ENCODE measurements around the gene MCM8. TPM values are rescaled to one million over a fixed set of nuclear protein-coding genes. Genes with fewer than 3 reads are reported as not detected.

Gene MCM8
- total RNA-seq, 1 experiment from 2014 or later, result 20.6 TPM

DNA sequence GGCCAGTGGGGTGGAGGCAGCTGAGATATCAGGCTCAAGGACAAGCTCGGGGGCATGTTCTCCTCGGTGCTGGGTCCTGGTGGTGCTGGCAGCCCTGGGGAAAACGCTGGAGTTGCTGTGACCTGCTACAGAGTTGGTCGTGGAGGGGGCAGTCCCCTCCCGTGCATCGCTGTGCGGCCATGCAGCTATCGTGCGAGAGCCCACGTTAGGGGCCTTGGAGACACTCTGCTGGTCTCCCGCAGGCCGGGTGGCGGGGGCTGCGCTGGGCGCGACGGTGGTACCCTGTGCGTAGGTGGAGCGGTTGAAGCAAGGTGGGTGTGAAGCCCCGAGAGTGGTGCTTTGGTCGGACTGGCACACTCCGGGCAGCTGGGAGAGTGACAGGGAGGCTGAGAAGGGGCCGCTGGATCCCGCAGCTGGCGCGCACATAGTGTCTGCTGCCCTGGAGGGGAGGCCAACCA is 91.4 kb downstream of the MCM8 start:
- Mint-ChIP-seq H3K4me3 (ENCODE audit: low read depth, unreplicated experiment) (no peak overlapping the region), H3K36me3 (ENCODE audit: insufficient read depth, unreplicated experiment) (no peaks in the 10 kb centered on the region), H3K9me3 (ENCODE audit: low read depth, unreplicated experiment) (no peaks in the 10 kb centered on the region), H3K4me1 (ENCODE audit: low read depth, unreplicated experiment) (no peaks in the 10 kb centered on the region), H3K27me3 (ENCODE audit: unreplicated experiment) (no peaks in the 10 kb centered on the region), H3K27ac (ENCODE audit: unreplicated experiment) (no peak overlapping the region)
- intact Hi-C loops (cut with micrococcal nuclease; ENCODE audit: unreplicated experiment), result no loop called here
- TF ChIP-seq, protein P1, sequence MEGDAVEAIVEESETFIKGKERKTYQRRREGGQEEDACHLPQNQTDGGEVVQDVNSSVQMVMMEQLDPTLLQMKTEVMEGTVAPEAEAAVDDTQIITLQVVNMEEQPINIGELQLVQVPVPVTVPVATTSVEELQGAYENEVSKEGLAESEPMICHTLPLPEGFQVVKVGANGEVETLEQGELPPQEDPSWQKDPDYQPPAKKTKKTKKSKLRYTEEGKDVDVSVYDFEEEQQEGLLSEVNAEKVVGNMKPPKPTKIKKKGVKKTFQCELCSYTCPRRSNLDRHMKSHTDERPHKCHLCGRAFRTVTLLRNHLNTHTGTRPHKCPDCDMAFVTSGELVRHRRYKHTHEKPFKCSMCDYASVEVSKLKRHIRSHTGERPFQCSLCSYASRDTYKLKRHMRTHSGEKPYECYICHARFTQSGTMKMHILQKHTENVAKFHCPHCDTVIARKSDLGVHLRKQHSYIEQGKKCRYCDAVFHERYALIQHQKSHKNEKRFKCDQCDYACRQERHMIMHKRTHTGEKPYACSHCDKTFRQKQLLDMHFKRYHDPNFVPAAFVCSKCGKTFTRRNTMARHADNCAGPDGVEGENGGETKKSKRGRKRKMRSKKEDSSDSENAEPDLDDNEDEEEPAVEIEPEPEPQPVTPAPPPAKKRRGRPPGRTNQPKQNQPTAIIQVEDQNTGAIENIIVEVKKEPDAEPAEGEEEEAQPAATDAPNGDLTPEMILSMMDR (IDR thresholded peaks at IDR 0.05; ENCODE audit: unreplicated experiment), result no peak
- BruUV-seq (replicated peaks), result no TSS peak
- CTCF ChIA-PET, result interaction anchor here (0.6 kb wide), 1 partner anchor 465 kb away, joined by 5 read pairs; no protein-coding TSS in a partner anchor
- no peak for DNase-seq

- H3K9me3 Mint-ChIP-seq (ENCODE audit: low read depth, unreplicated experiment), result no peaks in the 10 kb centered on the region
- DNase-seq, result no peak
- TF ChIP-seq, protein P1 (IDR thresholded peaks at IDR 0.05; ENCODE audit: unreplicated experiment), result no peak
- no peak overlapping the region for H3K4me3 Mint-ChIP-seq (ENCODE audit: low read depth, unreplicated experiment)
- H3K27me3 Mint-ChIP-seq (ENCODE audit: unreplicated experiment), result no peaks in the 10 kb centered on the region
- no peaks in the 10 kb centered on the region for H3K4me1 Mint-ChIP-seq (ENCODE audit: low read depth, unreplicated experiment)
- no peaks in the 10 kb centered on the region for H3K36me3 Mint-ChIP-seq (ENCODE audit: insufficient read depth, unreplicated experiment)
- H3K27ac Mint-ChIP-seq (ENCODE audit: unreplicated experiment), result no peak overlapping the region
- CTCF ChIA-PET, result no interaction called here
- intact Hi-C loops (cut with micrococcal nuclease; ENCODE audit: unreplicated experiment), result no loop called here
- BruUV-seq (replicated peaks), result no TSS peak
Measured at GRCh38 chr20:6044115-6044514, 93.7 kb downstream of the MCM8 start.

GRCh38 chr20:6045566-6045965 is 95.1 kb downstream of the MCM8 start:
- peaks cover 9% of the 10 kb centered on the region for H3K4me1 Mint-ChIP-seq (ENCODE audit: low read depth, unreplicated experiment)
- no peak overlapping the region for H3K27ac Mint-ChIP-seq (ENCODE audit: unreplicated experiment)
- CTCF ChIA-PET, result no interaction called here
- intact Hi-C loops (cut with micrococcal nuclease; ENCODE audit: unreplicated experiment), result no loop called here
- DNase-seq, result no peak
- TF ChIP-seq, protein P1 (IDR thresholded peaks at IDR 0.05; ENCODE audit: unreplicated experiment), result no peak
- H3K36me3 Mint-ChIP-seq (ENCODE audit: insufficient read depth, unreplicated experiment), result no peaks in the 10 kb centered on the region
- H3K9me3 Mint-ChIP-seq (ENCODE audit: low read depth, unreplicated experiment), result no peaks in the 10 kb centered on the region
- BruUV-seq (replicated peaks), result no TSS peak
- no peak overlapping the region for H3K4me3 Mint-ChIP-seq (ENCODE audit: low read depth, unreplicated experiment)
- no peaks in the 10 kb centered on the region for H3K27me3 Mint-ChIP-seq (ENCODE audit: unreplicated experiment)

GRCh38 chr20:6046432-6046831 is 96.0 kb downstream of the MCM8 start:
- Mint-ChIP-seq H3K27me3 (ENCODE audit: unreplicated experiment) (no peaks in the 10 kb centered on the region), H3K4me1 (ENCODE audit: low read depth, unreplicated experiment) (peaks cover 17% of the 10 kb centered on the region), H3K36me3 (ENCODE audit: insufficient read depth, unreplicated experiment) (peaks cover 2% of the 10 kb centered on the region), H3K4me3 (ENCODE audit: low read depth, unreplicated experiment) (no peak overlapping the region), H3K27ac (ENCODE audit: unreplicated experiment) (no peak overlapping the region), H3K9me3 (ENCODE audit: low read depth, unreplicated experiment) (no peaks in the 10 kb centered on the region)
- CTCF ChIA-PET, result no interaction called here
- intact Hi-C loops (cut with micrococcal nuclease; ENCODE audit: unreplicated experiment), result no loop called here
- BruUV-seq (replicated peaks), result no TSS peak
- no peak for DNase-seq
- TF ChIP-seq, protein P1 (IDR thresholded peaks at IDR 0.05; ENCODE audit: unreplicated experiment), result no peak
